Brain pericyte (primary cell): ENCODE results near the gene ZNF865.

Experiments used
- DNase-seq: peaks from one replicate; pipeline ENCODE4 v3.0.0-alpha.2; 2012; ENCODE audit warnings: low read depth, low spot score

Gene ZNF865

DNA sequence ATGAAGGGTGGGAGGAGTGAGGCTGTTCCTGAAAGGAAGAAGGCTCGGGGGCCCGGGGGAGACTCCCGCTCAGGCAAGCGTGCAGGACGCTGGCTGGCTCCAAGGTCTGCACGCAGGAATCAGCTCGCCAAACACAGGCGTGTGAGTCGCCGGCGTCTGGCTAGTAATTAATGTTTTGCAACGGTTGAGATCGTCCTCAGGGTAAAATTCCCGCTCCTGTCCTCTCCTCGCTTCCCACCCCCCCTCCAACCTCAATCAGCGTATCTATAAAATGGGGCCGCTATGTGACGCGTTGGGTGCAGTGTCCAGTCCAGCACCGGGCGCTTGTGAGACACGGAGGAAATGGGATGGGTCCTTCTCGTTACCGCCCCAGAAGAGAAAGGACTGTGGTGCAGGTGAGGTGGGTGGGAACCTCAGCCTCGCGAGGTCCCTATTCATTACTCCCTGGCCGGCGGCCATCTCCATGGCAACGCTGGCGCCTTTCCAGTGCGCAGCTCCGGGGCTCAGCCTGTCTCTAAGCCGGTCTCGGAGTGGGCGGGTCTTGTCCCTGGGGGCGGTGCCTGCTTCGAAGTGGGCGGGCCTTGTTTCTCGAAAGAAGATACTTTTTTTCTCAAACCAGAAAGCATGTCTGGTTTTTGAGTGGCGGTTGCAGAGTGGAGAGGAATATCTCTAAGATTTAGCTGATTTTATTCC, 18.3 kb upstream of the ZNF865 start:
- DNase-seq = peak; percentile 63

DNA sequence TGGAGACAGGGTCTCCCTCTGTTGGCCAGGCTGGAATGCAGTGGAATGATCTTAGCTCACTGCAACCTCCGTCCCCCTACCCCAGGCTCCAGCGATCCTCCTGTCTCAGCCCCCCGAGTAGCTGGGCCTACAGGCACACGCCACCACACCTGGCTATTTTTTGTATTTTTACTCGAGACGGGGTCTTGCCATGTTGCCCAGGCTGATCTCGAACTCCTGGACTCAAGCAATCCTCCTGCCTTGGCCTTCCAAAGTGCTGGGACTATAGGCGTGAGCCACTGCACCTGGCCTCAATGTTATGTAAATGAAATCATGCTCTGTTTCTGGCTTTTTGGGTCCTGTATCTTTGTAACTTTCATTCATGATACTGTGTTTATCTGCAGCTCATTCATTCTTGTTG, 16.7 kb upstream of the ZNF865 start:
- no peak for DNase-seq

DNA sequence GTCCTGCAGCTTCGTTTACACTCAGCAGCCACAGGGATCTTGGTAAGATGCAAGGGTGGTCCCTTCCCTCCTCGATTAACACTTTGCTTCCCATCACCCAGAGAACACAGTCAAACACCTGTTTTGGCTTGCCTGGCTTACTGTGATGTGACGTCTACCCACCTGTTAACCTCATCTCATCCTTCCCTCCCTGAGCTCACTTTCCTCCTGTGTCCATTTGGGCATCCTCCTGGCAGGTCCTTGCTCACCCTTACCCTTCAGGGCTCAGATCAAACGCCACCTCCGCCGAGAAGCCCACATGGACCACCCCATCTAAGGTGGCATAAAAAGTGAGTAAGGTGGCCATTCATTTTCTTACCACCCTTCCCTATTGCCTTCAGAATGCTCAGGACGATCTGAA, 15.3 kb upstream of the ZNF865 start:
- no peak for DNase-seq

DNA sequence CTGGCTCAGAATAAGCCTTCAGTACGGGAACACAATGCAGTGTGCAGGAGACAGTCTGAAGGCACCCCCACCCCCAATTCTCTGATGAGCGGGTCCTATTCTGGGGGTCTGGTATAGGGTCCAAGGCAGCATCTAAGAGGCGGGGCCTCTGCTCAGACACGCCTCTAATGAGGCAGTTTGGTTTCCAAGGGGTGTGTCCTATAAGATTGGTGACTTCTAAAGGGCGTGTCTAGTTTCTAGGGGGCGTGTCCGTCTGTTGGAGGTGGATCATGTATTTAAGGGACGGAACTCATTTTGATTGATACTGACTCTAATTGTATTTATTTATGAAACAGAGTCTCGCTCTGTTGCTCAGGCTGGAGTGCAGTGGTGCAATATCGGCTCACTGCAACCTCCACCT, 14.8 kb upstream of the ZNF865 start:
- no peak for DNase-seq

DNA sequence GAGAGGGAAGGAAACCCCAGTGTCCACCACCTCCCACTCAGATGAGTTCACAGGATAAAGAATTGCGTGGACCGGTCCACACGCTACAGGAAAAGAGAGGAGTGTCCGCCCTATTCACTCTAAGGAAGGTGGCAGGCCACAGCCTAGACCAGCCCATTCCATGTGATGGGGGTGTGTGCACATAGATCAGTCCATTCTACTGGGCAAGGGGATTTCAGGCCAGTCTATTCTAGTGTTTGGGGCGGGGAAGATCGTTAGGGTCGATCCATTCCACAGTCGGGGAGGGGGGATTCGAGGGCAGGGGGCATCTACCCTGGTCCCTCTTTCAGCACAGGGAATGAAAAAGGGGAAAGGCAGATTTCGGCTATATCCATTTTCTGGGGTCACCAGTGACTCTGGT, 13.9 kb upstream of the ZNF865 start:
- no peak for DNase-seq

DNA sequence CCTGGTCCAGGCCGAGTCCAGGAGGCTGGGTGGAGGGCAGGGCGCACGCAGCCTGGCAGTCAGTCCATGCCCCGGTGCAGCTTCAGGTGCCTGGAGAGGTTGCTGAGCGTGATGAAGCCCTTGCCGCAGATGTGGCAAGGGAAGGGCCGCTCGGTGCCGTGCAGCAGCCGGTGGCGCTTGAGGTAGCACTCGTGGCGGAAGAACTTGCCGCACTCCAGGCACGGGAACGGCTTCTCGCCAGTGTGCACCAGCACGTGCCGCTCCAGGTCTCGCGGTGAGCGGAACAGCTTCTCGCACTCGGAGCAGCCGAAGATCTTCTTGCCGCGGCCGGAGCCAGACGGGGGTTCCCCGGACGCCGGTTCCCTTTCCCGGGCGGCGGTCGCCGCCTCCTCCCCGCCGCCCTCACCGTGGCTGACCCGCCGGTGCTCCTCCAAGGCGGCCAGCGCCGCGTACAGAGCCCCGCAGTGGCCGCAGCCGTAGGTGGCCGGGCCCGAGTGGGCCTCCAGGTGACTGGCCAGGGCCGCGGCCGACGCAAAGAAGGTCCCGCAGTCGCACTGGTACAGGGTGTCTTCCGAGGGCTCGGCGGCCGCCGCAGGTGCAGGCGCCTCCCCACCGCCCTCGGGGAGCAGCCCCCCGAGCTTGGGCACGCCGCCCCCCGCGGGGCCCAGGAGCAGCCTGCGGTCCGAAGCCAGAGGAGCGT, 12.9 kb upstream of the ZNF865 start:
- no peak for DNase-seq

DNA sequence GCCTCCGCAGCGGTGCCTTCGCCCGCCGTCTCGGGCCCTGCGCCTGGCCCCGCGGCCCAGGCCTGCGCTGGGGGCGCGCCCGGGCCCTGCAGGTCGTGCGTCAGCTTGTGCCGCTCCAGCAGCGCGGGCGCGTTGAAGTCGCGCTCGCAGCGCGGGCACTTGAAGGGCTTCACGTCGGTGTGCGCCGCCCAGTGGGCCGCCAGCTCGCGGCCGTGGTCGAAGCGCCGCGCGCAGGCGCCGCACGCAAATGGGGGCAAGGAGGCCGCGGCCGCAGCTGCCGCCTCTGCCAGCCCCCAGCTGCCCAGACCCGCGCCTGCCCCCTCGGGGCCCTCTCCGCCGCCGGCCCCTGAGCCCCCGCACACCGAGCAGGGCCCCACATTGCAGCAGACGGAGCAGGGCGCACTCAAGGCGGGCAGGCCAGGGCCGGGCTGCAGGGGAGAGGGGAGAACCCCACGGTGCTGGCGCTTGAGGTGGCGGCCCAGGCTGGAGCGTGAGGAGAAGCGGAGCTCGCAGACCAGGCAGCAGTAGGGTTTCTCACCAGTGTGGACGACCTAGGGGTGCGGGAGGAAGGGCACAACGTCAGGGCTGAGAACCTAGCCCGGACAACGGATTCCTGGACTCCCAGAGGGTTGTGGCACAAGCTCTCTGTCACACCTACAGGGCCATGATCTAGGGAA, 12.2 kb upstream of the ZNF865 start:
- DNase-seq = no peak

DNA sequence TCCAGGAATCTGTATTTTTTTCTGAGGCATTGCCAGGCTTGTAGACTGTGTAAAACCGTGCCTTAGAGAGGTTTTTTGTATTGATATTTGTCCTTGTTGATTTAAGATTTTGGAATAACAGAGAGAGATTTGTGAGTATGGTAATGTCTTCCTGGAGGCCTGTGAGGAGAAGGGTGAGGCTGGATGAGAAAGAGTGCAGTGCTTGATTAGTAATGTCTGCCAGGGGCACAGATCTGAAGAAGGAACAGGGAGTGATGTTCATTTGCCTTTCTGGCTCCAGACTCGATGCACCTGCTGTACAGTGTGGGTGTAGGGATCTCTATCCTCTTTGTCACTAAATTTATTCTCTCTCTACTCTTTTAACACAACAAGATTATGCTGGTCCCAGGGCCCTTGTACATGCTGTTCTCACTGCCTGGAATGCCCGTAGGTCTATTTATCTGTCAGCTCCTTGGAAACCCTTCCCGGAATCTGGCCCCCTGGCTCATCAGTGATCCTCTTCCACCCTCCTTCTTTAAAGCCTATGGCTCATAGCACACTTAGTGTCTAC, 10.4 kb upstream of the ZNF865 start:
- DNase-seq = no peak

DNA sequence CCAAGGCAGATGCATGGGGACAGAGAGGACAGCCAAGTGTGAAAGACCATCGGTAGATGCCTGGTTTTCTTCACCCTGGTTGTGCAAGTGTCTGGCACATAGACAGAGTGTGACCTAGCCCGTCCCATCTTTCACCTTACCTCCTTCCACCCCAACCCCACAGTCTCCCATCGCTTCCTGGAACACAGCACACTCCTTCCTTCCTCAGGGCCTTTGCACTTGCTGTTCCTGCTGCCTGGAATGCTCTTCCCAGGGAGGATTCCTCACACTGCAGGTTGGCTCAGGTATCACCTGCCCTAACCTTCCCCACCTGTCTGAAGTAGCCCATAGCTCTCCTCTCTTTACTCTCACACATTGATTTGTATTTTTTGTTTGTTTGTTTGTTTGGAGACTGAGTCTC, 9.1 kb upstream of the ZNF865 start:
- no peak for DNase-seq

DNA sequence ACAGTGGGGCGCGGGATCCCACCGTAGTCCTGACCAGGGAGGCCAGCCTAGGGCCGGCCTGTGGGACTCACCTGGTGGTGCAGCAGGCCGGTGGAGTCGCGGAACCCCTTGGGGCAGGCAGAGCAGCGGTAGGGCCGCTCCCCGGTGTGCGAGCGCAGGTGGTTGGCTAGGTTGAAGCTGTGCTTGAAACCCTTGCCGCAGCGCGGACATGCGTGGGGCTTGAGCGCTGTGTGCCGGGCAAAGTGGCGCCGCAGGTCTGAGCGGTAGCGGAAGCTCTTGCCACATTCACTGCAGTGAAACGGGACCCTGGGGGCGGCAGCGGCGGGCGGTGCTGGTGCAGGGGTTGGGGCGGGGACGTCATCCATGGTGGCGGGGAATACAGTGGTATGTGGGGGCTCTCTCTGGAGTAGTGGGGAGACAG, 7.9 kb upstream of the ZNF865 start:
- no peak for DNase-seq

DNA sequence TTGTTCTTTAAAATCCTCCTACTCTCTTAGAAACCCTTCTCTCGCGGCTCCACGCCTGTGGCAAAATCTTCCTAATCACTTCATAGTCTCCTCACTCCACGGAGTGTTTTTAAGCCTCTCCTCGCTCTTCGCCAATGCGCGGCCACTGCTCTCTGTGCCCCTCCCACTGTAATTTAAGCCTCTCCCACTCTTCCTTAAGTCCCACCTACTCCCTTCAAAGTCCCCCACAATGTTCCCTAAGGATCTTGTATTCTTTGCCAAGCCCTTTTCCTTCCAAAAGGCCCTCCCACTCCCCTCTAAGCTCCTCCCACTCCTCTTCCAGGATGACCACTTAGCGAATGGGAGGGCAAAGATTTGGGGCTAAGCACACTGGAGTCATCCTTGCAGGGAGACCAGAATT, 7.4 kb upstream of the ZNF865 start:
- DNase-seq = no peak

DNA sequence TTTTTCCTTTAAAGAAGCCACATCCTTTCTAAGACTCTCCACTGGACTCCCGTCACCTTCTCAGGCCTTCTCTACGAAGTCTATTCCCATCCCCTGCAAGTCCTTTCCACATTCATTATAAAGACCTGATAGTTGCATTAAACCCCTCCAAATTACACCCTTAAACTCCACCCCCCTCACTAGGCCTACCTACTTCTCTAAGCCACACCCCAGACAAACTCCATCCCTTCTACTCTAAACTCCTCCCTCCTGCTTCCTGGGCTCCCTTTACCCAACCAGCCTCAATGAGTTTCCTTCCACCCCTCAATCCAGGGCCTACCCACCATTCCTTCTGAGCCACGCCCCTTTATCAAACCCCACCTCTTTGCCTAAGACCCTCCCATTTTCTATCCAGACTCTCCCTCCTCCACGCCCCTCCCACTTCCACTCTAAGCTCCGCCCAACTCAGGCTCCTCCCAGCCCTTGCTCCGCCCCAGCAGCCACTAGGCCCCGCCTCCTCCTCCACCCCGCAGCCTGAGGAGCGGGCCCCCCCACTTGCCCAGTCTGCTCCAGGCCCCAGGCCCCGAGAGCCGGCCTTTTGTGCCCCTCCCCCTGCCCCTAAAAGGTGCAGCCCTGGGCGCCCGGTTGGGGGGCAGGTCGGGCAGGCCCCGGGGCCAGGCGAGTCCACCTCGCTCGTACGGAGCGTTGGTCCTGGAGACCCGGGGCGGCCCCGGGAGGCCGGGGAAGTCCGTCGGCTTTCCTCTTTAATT, 6.6 kb upstream of the ZNF865 start:
- DNase-seq = peak; percentile 92

DNA sequence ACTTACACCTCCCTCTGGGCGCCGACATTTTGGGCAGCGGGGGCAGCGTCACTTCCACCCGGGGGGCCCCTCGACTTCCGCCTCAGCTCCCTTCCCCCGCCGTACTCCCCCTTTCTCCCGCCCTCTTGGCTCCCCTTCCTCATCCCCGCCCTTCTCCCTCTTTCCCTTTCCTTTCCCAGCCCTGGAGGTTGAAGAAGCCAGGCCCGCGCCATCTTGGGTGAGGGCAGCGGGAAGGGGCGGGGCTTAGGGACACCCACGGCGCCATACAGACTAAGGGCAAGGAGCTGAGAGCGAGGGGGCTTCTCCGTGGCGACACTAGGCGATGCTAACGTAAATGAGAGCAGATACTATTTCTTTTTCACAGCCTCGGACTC, 6.0 kb upstream of the ZNF865 start, which contains the start of gene FIZ1:
TSS of gene FIZ1 (minus strand) at position 50 of the 374 bp plus-strand sequence. CDS start 1,652 bp downstream, outside the sequence.
- peak; percentile 98 for DNase-seq

DNA sequence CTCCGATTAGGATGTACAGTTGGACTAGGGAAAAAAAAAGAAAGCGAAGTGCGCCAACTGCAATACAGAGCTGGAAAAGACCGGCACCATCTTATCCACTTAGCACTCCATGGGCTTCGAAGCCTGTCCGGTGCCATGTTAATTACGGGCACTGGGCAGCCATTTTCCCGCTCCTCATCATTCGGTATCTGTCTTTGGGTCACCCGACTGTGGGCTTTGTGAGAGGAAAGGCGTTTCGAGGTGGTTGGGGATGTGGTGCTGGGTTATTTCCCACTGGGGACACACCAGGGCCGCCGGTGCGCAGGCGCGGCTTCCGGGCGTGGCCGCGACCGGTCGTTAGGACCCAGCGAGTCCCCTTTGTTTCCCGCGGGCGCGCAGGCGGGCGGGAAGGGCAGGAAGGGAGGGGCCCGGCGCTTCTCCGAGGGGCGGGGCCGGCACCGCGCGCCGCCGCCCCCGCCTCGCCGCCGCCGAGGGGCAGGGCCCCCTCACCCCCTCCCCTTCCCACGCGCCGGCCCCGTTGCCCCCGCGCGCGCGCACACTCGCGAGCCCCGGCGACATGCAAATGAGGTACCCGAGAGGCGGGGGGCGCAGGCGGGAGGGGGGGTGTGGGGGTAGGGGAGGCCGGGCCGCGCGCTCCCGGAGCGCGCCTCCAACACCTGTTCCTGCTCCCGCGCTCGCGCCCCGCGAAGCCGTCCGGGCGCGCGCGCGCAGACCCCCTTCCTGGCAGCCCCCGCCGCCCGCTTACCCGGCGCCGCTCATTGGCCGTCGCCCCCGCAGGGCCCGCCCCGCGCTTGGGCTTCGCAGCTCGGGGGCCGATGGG, 5.4 kb upstream of the ZNF865 start, which contains the start of gene ZNF524:
TSS of gene ZNF524 (plus strand) at position 447 of the 820 bp plus-strand sequence. CDS start 1,825 bp downstream, outside the sequence.
- DNase-seq = no peak

DNA sequence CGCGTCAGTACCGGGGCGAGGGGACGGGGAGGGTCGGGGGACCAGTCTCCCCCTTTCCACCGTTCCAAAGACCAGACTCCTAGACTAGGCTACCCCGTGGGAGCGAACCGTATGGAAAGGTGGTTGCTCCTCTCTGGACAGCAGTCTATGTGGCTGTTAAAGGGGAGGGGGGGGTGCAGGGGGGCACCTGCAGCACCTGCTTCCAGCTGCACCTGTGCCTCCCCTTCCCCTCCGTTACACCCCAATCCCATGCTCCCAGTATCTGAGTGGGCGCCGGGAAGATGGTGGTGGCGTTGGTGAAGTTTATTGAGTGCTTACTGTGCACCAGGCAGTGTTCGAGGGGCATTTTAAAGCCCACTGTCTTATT, 4.8 kb upstream of the ZNF865 start:
- DNase-seq = no peak

DNA sequence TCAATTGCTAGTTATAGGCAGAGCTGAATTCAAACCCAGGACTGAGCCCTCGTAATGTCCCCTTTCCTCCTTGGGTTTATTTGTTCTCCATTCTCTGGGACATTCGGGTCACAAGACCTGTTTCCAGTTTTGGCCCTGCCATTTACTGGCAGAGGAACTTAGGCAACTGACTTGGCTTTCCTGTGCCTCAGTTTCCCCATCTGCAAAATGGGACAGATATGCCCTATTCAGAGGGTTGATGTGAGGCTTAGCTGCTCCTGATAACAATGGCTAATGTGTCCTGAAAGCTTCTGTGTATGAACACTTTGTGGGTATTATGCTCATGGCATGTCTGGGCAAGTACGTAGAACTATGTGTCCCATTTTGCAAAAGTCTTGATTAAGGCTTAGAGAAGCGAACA, 4.4 kb upstream of the ZNF865 start:
- no peak for DNase-seq

DNA sequence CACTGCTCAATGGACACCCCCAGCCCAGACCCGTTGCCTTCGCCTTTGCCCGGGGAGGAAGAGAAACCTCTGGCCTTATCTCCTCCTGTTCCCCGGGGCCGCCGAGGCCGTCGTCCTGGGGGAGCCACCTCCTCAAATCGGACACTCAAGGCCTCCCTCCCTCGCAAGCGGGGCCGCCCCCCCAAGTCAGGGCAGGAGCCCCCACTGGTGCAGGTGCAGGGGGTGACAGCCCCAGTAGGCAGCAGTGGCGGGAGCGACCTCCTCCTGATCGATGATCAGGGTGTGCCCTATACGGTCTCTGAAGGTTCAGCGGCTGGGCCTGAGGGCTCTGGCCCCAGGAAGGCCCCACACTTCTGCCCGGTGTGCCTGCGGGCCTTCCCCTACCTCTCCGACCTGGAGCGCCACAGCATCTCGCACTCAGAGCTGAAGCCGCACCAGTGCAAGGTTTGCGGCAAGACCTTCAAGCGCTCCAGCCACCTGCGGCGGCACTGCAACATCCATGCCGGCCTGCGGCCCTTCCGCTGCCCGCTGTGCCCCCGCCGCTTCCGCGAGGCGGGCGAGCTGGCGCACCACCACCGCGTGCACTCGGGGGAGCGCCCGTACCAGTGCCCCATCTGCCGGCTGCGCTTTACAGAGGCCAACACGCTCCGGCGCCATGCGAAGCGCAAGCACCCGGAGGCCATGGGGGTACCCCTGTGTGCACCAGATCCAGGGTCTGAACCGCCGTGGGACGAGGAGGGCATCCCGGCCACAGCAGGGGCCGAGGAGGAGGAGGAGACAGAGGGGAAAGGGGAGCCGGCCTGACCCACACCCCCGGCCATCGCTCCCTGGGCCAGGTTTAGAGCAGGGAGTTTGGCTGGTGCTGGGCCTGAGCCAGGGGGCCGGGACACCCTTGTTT, 3.1 kb upstream of the ZNF865 start:
- DNase-seq = no peak

DNA sequence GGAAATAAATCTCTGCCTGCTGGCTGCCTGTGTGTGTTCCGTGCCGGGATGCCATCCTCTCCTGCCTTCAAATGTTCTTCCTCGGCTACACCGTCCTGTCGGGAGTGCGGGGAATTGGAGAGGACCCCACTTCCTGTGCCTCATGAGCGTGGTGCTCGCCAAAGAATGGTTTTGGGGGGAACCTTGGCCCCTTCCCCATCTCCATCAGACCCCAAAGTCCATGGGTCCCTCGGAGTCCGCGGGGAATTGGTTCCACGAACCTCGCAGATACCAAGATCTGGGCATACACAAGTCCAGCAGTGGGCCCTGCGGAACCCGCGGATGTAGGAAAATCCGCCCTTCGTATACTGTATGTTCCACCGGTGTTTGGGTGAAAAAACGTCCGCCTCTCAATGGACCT, 2.3 kb upstream of the ZNF865 start:
- no peak for DNase-seq

DNA sequence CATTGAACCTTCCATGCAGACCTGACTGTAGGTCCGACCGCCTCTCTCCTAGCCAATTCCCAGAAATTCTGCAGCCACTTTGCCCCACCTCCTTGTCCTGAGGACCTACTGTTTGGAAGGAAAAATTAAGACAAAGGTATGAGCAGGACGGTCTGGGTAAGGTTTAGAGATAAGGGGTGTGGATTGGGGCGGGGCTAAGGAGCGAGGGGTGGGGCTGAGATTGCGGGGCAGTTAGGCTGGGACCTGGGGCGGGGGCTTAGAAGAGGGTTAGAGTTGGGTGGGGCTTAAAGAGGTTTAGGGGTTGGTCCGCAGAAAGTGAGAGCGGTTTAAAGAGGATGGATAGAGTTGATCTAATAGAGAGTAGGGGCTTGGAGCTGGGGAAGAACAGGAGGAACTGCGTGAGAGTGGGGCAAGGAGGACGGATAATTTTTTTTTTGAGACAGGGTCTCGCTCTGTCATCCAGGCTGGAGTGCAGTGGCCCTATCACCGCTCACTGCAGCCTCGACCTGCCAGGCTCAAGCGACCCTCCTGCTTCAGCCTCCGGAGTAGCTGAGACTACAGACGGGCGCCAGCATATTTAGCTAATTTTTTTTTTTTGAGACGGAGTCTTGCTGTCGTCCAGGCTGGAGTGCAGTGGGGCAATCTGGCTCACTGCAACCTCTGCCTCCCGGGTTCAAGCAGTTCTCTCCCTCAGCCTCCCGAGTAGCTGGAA, 1.7 kb upstream of the ZNF865 start:
- no peak for DNase-seq
